ENCODE measurements around the gene ADAMTSL2.

Gene ADAMTSL2

GRCh38 chr9:133584167-133584558 is 49.7 kb downstream of the ADAMTSL2 start:
- no peaks in the 10 kb centered on the region for H3K36me3 Mint-ChIP-seq (ENCODE audit: low read depth)
- H3K4me1 Mint-ChIP-seq (ENCODE audit: low read depth), result peaks cover 4% of the 10 kb centered on the region
- no peak overlapping the region for H3K27ac Mint-ChIP-seq
- H3K4me3 Mint-ChIP-seq, result no peak overlapping the region
- H3K9me3 Mint-ChIP-seq, result peaks cover 4% of the 10 kb centered on the region
- peaks cover 31% of the 10 kb centered on the region for H3K27me3 Mint-ChIP-seq

GRCh38 chr9:133584559-133585476 is 50.3 kb downstream of the ADAMTSL2 start:
- Mint-ChIP-seq H3K4me1 (ENCODE audit: low read depth) (peaks cover 4% of the 10 kb centered on the region), H3K4me3 (no peak overlapping the region), H3K9me3 (peaks cover 4% of the 10 kb centered on the region), H3K27ac (no peak overlapping the region), H3K27me3 (peaks cover 28% of the 10 kb centered on the region), H3K36me3 (ENCODE audit: low read depth) (no peaks in the 10 kb centered on the region)

- no peaks in the 10 kb centered on the region for H3K36me3 Mint-ChIP-seq (ENCODE audit: low read depth)
- H3K27me3 Mint-ChIP-seq, result peaks cover 20% of the 10 kb centered on the region
- peaks cover 4% of the 10 kb centered on the region for H3K4me1 Mint-ChIP-seq (ENCODE audit: low read depth)
- peaks cover 4% of the 10 kb centered on the region for H3K9me3 Mint-ChIP-seq
- no peak overlapping the region for H3K27ac Mint-ChIP-seq
- H3K4me3 Mint-ChIP-seq, result no peak overlapping the region
These were observed 51.2 kb downstream of the ADAMTSL2 start for GRCh38 chr9:133585481-133586351.

GRCh38 chr9:133587051-133587450 is 52.5 kb downstream of the ADAMTSL2 start:
- peaks cover 12% of the 10 kb centered on the region for H3K27me3 Mint-ChIP-seq

GRCh38 chr9:133587466-133587865 is 53.0 kb downstream of the ADAMTSL2 start:
- H3K27me3 Mint-ChIP-seq, result peaks cover 12% of the 10 kb centered on the region
- H3K4me1 Mint-ChIP-seq (ENCODE audit: low read depth), result peaks cover 4% of the 10 kb centered on the region
- H3K27ac Mint-ChIP-seq, result no peak overlapping the region
- no peak overlapping the region for H3K4me3 Mint-ChIP-seq
- peaks cover 4% of the 10 kb centered on the region for H3K9me3 Mint-ChIP-seq
- no peaks in the 10 kb centered on the region for H3K36me3 Mint-ChIP-seq (ENCODE audit: low read depth)

More at GRCh38 chr9:133587051-133587450, 52.5 kb downstream of the ADAMTSL2 start:
- Mint-ChIP-seq H3K4me1 (ENCODE audit: low read depth) (peaks cover 4% of the 10 kb centered on the region), H3K36me3 (ENCODE audit: low read depth) (no peaks in the 10 kb centered on the region), H3K9me3 (peaks cover 4% of the 10 kb centered on the region), H3K4me3 (no peak overlapping the region), H3K27ac (no peak overlapping the region)

- no peaks in the 10 kb centered on the region for H3K36me3 Mint-ChIP-seq (ENCODE audit: low read depth)
- no peak overlapping the region for H3K4me3 Mint-ChIP-seq
- H3K27ac Mint-ChIP-seq, result no peak overlapping the region
- H3K4me1 Mint-ChIP-seq (ENCODE audit: low read depth), result peaks cover 4% of the 10 kb centered on the region
- H3K9me3 Mint-ChIP-seq, result peaks cover 4% of the 10 kb centered on the region
- H3K27me3 Mint-ChIP-seq, result peaks cover 3% of the 10 kb centered on the region
These were observed 55.1 kb downstream of the ADAMTSL2 start for GRCh38 chr9:133589454-133590227.

- no peak overlapping the region for H3K27ac Mint-ChIP-seq
- peaks cover 4% of the 10 kb centered on the region for H3K4me1 Mint-ChIP-seq (ENCODE audit: low read depth)
- peaks cover 4% of the 10 kb centered on the region for H3K9me3 Mint-ChIP-seq
- peaks cover 3% of the 10 kb centered on the region for H3K27me3 Mint-ChIP-seq
- no peaks in the 10 kb centered on the region for H3K36me3 Mint-ChIP-seq (ENCODE audit: low read depth)
- H3K4me3 Mint-ChIP-seq, result no peak overlapping the region
These were observed 55.8 kb downstream of the ADAMTSL2 start for GRCh38 chr9:133590231-133590855.

GRCh38 chr9:133591116-133591910 is 56.8 kb downstream of the ADAMTSL2 start:
- H3K27me3 Mint-ChIP-seq, result no peaks in the 10 kb centered on the region
- peaks cover 4% of the 10 kb centered on the region for H3K9me3 Mint-ChIP-seq
- H3K27ac Mint-ChIP-seq, result no peak overlapping the region
- no peak overlapping the region for H3K4me3 Mint-ChIP-seq
- no peaks in the 10 kb centered on the region for H3K36me3 Mint-ChIP-seq (ENCODE audit: low read depth)
- H3K4me1 Mint-ChIP-seq (ENCODE audit: low read depth), result no peaks in the 10 kb centered on the region

GRCh38 chr9:133591985-133592384 is 57.5 kb downstream of the ADAMTSL2 start:
- Mint-ChIP-seq H3K4me1 (ENCODE audit: low read depth) (no peaks in the 10 kb centered on the region), H3K4me3 (no peak overlapping the region), H3K27me3 (peaks cover 1% of the 10 kb centered on the region), H3K27ac (no peak overlapping the region), H3K9me3 (peaks cover 8% of the 10 kb centered on the region), H3K36me3 (ENCODE audit: low read depth) (no peaks in the 10 kb centered on the region)

- Mint-ChIP-seq H3K27ac (no peak overlapping the region), H3K4me1 (ENCODE audit: low read depth) (no peaks in the 10 kb centered on the region), H3K27me3 (peaks cover 5% of the 10 kb centered on the region), H3K9me3 (peaks cover 14% of the 10 kb centered on the region), H3K4me3 (no peak overlapping the region), H3K36me3 (ENCODE audit: low read depth) (no peaks in the 10 kb centered on the region)
These were observed 58.4 kb downstream of the ADAMTSL2 start for GRCh38 chr9:133592731-133593409.

- no peaks in the 10 kb centered on the region for H3K36me3 Mint-ChIP-seq (ENCODE audit: low read depth)
- no peak overlapping the region for H3K27ac Mint-ChIP-seq
- H3K4me1 Mint-ChIP-seq (ENCODE audit: low read depth), result no peaks in the 10 kb centered on the region
- no peak overlapping the region for H3K4me3 Mint-ChIP-seq
- peaks cover 5% of the 10 kb centered on the region for H3K27me3 Mint-ChIP-seq
- peaks cover 13% of the 10 kb centered on the region for H3K9me3 Mint-ChIP-seq
These were observed 59.2 kb downstream of the ADAMTSL2 start for GRCh38 chr9:133593587-133594253.

GRCh38 chr9:133594310-133594709 is 59.8 kb downstream of the ADAMTSL2 start:
- Mint-ChIP-seq H3K4me3 (no peak overlapping the region), H3K27me3 (peaks cover 5% of the 10 kb centered on the region), H3K36me3 (ENCODE audit: low read depth) (no peaks in the 10 kb centered on the region), H3K4me1 (ENCODE audit: low read depth) (no peaks in the 10 kb centered on the region), H3K9me3 (peaks cover 13% of the 10 kb centered on the region), H3K27ac (no peak overlapping the region)

GRCh38 chr9:133595910-133596309 is 61.4 kb downstream of the ADAMTSL2 start:
- Mint-ChIP-seq H3K27ac (no peak overlapping the region), H3K4me1 (ENCODE audit: low read depth) (no peaks in the 10 kb centered on the region), H3K9me3 (peaks cover 13% of the 10 kb centered on the region), H3K4me3 (no peak overlapping the region), H3K27me3 (peaks cover 5% of the 10 kb centered on the region), H3K36me3 (ENCODE audit: low read depth) (no peaks in the 10 kb centered on the region)

All from stimulated activated naive CD8-positive, alpha-beta T cell treated with anti-CD3 and anti-CD28 coated beads, Interleukin-15, Interleukin-2, amounts not matched to agents 100 ng/mL and 50 ng/mL, for 24 hours (primary cell).